GM19351 (cell line): ENCODE data around the gene DDAH1.

Experiments used
- ATAC-seq: cut with Tn5 transposase; IDR thresholded peaks from one replicate; pipeline ENCODE4 v1.9.1; 2021; ENCODE audit warnings: mild to moderate bottlenecking, moderate library complexity; ENCODE audit not compliant: unreplicated experiment

Gene DDAH1

DNA sequence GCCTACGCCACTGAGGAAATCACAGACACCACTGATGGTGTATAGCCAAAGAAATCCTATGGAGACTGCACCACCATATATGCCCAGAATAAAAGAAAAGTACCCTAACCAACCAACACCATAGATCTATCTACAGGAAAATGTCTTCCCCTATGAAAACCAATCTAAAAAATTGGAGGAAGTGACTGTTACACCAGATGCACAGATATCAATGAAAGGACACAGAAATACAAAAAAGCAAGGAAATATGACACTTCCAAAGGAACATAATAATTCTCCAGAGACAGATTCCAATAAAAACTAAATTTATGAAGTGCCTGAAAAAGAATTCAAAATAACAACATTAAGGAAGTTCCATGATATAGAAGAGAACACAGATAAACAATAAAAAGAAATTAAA is 131.8 kb downstream of the DDAH1 start:
- no peak for ATAC-seq

GRCh38 chr1:85332575-85332974 is 132.4 kb downstream of the DDAH1 start:
- no peak for ATAC-seq

DNA sequence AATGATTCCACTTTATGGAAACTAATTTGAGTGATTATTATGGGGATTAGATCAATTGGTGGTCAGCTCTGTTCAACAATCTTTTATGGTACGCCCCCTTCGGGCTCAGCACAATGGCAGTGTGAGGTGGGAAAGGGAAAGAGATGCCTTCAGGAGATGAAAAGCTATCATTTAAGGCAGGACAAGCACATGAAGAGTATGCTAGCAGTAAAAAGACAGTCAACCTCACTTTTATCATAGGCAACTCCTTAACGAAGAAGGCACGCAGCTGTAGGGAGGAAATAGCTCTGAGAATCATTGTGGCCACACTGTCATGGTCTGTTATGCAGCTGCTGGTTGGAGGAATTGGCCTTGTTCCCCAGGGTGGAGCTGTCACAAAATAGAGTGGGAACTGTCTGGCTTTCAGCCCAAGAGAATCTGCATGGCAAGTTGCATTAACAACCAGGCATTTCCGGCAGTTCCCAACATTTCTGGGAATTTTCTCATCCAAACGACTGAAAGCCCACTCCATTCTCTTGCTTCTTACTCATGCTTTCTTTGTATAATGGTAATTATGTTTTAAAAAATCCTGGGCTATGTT is 134.2 kb downstream of the DDAH1 start:
- peak; percentile 44 for ATAC-seq

- no peak for ATAC-seq
Observed at GRCh38 chr1:85330214-85330631, 134.7 kb downstream of the DDAH1 start.

DNA sequence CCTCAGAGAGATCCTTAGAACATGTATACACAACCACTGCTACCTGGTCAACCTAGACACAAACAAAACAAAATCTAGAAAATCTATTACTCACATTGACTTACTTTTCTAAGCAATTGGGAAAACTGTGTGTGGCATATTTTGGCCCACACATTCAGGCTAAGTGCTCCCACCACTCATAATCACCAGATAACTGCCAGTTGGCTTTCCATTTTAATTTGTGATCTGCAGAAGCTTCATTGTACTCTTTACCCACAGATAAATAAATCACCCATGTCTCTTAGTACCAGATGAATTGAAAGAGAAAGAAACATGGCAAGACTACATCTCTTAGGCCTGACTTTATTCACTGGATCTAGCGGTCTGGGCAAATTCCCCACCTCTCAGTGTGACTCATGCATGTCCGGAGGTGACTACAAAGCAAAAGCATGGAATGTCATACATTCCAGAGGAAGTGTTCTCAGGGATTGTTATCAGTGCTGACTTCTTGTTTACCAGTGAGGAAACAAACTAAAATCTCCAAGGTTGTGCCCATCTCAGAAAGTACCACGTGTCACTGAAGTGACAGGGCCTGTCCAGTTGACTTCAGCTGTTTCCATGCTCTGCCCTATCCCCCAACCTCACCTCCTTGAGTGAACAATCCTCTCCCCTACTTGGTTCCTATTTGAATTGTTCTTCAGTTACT is 136.1 kb downstream of the DDAH1 start:
- no peak for ATAC-seq

DNA sequence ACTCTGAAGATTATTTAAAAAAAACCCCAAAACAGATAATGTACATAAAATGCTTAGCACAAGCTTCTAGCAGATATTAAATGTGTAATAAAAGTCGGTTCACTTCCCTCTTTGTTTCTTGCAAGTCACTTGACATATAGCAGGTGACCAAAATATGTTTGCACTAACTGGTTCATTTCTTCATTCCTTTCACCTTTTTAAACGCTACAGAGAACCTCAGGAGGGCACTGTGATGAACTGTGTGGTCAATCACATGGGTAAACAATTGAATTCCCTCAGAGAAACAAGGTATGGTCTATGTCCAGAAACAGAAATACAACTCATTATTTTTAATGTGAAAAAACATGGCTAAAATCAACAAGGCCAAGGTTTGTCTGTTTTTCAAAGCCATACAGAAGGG is 137.2 kb downstream of the DDAH1 start:
- ATAC-seq, result no peak

DNA sequence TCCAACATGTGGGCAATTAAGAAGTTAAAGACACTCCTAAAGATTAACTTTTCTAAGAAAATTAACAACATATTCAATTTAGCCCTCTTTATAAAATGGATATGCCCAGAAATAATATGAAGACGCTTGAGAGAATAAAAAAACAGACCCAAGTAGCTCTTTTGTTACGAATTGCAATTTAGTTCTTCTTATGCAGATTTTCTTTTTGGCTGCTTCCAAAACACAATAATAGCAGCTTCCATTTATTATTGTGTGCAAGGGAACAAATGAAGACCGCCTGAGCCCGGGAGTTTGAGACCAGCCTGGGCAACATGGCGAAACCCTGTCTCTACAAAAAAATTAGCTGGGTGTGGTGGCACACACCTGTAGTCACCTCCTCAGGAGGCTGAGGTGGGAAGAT is 138.1 kb downstream of the DDAH1 start:
- no peak for ATAC-seq

DNA sequence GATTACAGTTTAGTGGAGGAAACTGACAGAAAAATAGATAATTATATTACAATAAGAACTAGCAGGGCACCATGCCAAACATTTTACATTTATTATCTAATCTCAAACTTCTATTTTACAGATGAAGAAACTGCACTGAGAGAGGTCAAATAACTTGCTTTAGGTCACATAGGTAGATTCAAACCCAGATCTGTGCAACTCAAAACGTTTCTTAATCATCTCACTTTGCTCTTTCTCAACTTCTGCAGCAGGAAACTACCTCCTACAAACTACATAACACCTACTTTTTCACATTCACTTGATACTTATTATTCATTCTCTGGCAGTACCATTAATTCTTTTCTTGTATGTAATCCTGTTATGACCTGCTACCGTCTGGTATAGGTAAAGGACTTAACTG is 138.6 kb downstream of the DDAH1 start:
- ATAC-seq, result no peak

GRCh38 chr1:85325920-85326319 is 139.0 kb downstream of the DDAH1 start:
- no peak for ATAC-seq

DNA sequence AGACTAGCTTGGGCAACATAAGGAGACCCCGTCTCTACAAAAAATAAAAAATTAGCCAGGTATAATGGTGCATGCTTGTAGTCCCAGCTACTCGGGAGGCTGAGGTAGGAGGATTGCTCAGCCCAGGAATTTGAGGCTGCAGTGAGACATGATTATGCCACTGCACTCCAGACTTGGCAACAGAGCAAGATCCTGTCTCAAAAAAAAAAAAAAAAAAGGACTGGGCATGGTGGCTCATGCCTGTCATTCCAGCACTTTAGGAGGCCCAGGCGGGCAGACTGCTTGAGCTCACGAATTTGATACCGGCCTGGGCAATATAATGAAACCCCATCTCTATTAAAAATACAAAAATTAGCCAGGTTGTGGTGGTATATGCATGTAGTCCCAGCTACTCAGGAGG is 141.2 kb downstream of the DDAH1 start:
- ATAC-seq, result no peak

GRCh38 chr1:85322655-85323054 is 142.3 kb downstream of the DDAH1 start:
- no peak for ATAC-seq

- ATAC-seq, result peak; percentile 76
Observed at GRCh38 chr1:85321237-85321964, 143.6 kb downstream of the DDAH1 start.

DNA sequence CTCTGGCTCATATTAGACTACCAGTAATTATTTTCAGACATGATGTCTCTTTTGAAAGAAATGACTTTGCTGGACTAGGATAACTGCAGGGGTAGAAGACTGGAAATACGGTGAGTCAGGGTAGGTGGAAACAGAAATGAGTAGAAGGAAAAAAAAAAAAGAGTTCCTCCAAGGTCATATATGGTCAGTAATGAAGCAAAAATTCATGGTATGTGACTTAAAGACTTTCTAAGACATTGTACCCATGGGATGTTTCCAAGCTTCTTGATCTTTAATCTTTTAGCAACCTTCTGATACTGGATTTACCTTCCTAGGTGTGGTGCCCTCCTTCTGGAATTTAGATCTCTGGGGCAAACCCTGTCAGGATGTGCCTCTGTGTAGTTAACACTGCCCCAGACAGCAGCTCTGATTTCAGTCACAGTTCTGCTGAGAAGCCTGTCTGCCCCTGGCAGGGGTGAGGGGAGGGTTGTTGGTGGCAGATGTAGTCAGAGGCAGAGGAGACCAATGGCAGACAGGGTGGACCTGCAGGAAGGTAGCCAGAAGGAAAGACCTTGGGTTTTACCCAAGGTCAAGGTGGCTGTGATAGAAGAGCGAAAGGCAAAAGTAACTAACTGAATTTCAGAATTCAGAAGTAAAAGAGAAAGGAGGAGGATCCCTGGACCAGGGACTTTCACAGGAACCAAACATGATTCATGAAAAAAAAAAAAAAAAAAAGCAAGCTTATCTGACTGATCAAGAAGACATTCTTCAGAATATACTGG is 144.4 kb downstream of the DDAH1 start:
- ATAC-seq, result no peak

DNA sequence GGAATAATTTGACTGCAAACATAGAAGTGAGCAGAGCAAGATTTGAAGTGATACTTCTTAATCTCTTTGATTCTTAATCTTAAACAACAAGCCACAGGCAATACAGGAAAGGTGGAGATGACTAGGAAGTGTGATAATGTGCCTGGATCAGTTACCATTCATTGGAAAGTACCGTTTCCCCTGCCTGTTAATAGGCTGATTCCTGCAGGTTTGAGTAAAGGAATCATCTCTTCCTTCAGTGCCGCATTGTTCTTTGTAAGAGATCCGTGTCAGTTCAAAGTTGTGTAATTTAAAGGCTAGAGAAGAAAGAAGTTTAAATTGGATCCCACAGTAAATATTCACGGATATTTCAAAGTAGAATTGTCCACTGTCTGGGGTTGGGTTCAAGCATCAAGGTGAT is 145.0 kb downstream of the DDAH1 start:
- ATAC-seq, result no peak

GRCh38 chr1:85319491-85319890 is 145.5 kb downstream of the DDAH1 start:
- ATAC-seq, result no peak

- no peak for ATAC-seq
Observed at GRCh38 chr1:85318217-85318616, 146.7 kb downstream of the DDAH1 start.

DNA sequence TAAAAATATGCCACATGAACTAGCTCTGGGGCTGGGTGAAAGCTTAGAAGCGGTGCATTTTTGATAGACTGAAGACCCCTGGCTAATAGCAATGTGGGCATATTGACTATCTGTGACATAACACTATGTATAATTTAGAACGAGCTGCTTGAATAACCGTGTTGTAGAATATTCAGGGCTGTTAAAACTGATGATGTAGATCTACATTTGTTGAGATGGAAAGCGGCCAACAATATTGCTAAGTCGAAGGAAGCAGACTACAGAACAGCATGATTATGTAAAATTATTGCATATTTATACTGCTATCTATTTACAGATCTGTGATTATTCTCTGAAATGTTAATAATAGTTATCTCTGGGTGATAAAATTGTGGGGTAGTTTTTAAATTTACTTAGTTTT is 147.4 kb downstream of the DDAH1 start:
- no peak for ATAC-seq

DNA sequence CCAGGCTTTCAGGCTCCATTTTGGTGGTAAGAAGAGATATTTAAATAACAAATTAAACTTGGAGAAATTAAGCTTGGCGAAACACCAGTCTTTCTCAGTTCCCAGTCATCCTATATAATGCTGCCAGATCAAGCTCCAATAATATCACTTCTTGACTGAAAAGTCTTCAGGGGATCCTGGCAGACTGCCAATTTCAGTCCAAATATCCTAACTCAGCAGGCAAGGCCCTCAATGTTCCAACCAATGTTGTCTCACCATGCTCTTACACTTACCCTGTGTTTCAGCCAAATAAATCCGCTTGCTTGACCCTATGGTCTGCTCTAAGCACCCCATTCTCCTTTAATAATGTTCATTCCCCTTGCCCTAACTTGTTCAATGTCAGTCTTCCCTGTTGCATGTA is 148.6 kb downstream of the DDAH1 start:
- no peak for ATAC-seq

DNA sequence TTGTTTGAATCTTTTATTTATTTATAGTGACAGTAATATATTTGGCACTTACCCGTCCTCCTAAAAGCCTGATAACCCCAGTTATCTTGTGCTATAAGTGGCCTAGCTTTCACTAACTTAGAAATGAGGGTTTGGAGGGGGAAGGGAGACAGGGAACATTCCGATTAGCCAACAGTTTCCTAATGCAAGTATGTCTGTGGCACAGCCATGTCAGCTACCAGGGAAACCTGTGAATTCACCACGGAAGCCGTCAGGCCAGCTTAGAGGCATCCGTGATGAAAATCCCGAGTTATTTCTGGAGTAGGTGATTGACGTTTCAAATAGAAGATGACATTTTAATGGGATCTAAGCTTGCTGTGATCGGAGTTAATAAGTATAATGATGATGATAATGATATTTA is 149.2 kb downstream of the DDAH1 start:
- ATAC-seq, result no peak

DNA sequence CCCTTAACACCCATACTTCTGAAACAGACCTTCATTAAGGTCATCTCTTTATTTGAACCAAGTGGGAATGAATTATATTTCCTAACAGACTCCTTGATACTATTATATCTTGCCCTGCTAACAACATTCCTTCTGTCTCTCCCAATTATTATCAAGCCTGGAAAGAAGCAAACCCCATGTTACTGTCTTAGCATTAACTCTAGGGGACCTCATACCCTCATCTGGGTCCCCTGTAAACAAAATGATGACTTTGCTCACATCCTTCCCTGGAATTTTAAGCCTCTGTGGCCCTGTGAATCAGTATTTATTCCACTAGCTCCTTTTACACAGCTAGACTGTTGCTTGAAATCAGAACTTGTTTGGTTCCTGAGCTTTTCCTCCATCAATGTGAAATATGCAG is 150.2 kb downstream of the DDAH1 start:
- no peak for ATAC-seq

DNA sequence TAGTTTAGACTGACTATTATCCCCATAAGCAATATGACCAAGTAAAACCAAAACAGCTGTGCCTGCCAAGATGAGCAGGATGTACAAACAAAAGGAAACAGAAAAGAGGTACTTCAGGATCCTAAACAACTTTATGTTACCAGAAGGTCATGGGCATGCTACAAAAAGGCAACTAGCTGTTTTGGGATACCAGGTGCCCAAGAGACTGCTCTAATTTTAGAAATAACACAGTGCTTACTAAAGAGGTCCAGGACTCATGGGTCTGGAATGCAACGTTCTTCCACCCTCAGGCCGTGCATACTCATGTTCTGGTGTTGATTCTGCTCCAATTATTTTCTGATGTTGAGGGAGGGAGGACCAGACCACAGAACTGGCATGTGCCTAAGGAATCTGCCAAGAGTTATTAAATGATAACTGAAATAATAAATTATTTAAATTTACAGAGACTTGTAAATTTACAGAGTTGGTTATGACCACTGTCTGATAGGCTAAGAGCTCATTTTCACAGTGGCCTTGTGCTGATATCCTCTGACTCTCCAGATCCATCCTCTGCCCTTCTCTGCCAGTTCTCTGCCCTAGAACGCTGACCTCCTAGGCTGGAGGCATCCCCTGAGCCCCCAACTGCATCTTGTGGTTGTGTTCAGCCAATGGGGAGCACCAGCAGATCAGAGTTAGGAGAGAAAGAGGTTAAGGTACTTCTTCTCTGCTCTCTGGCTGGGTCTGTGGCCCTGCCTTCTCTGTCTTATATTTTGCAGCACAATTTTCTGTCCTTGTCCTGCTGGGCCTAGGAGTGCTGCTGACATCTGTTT is 150.9 kb downstream of the DDAH1 start:
- ATAC-seq, result no peak
